ENCODE measurements around the gene LRRC9.

The LRRC9 gene

DNA sequence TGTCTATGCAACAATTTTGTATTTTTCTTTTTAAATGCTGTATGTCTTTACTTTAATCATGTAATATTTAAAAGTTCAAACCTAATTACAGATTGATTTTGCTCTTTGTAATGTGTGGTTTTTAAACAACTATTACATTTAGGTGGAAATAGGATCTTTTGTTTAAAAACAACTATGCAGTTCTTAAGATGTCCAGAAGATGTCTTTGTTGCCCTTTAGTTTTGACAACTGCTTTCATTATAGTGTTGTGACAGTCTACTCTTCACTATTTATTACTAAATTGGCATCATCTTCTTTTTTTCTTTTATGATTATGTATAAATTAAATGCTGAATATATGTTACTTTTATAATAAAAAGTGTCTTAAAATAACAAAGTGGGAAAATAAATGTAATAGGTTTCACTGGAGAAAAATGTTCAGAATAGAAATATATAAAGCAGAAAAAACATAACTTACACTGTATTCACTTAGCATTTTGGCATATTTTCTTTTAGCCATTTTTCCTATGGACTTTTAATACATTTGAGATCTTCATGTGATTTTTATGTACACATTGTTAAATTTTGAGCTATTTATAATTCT is 144.6 kb downstream of the LRRC9 start:
- no peak overlapping the region for H3K4me2 ChIP-seq (ENCODE audit: low read length)
- no peaks in the 10 kb centered on the region for H3K27me3 ChIP-seq (ENCODE audit: control insufficient read depth, insufficient read depth, low read length)
- H3K36me3 ChIP-seq (ENCODE audit: control insufficient read depth, insufficient read depth, low read length) = no peaks in the 10 kb centered on the region
- no peaks in the 10 kb centered on the region for H3K9me3 ChIP-seq (ENCODE audit: control insufficient read depth, low read length)
- H3K27ac ChIP-seq = no peak overlapping the region
- no peak overlapping the region for H3K9ac ChIP-seq
- H3K79me2 ChIP-seq = no peaks in the 10 kb centered on the region
- no peak overlapping the region for H2AFZ ChIP-seq
- TF ChIP-seq, protein P1, sequence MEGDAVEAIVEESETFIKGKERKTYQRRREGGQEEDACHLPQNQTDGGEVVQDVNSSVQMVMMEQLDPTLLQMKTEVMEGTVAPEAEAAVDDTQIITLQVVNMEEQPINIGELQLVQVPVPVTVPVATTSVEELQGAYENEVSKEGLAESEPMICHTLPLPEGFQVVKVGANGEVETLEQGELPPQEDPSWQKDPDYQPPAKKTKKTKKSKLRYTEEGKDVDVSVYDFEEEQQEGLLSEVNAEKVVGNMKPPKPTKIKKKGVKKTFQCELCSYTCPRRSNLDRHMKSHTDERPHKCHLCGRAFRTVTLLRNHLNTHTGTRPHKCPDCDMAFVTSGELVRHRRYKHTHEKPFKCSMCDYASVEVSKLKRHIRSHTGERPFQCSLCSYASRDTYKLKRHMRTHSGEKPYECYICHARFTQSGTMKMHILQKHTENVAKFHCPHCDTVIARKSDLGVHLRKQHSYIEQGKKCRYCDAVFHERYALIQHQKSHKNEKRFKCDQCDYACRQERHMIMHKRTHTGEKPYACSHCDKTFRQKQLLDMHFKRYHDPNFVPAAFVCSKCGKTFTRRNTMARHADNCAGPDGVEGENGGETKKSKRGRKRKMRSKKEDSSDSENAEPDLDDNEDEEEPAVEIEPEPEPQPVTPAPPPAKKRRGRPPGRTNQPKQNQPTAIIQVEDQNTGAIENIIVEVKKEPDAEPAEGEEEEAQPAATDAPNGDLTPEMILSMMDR (IDR thresholded peaks at IDR 0.05) = peak; percentile 76
- no peaks in the 10 kb centered on the region for H3K4me1 ChIP-seq
- H3K4me3 ChIP-seq (ENCODE audit: low read depth, low read length) = no peak overlapping the region

DNA sequence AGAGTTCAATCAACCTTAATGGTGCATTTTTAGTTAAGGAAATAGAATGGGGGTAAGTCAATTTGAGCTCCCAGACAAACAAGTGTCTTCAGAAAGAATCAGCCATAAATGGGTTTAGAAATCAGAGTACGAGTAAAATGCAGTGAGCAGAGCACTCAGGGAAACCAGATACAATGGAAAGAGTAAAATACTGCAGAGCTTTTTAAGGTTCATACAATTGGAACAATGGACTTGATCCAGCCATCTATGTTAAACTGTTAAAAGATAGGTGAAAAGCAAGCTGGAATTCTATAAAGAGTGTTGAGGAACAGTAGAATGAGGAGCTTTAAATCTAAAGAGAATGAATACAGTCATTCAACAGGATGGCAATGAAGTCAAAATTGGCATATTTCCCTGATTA is 147.9 kb downstream of the LRRC9 start:
- TF ChIP-seq, protein P1 (IDR thresholded peaks at IDR 0.05) = no peak
- H3K36me3 ChIP-seq (ENCODE audit: control insufficient read depth, insufficient read depth, low read length) = no peaks in the 10 kb centered on the region
- H3K9me3 ChIP-seq (ENCODE audit: control insufficient read depth, low read length) = no peaks in the 10 kb centered on the region
- H3K4me2 ChIP-seq (ENCODE audit: low read length) = no peak overlapping the region
- no peak overlapping the region for H3K4me3 ChIP-seq (ENCODE audit: low read depth, low read length)
- H3K79me2 ChIP-seq = no peaks in the 10 kb centered on the region
- no peak overlapping the region for H3K9ac ChIP-seq
- no peak overlapping the region for H2AFZ ChIP-seq
- no peak overlapping the region for H3K27ac ChIP-seq
- H3K4me1 ChIP-seq = no peaks in the 10 kb centered on the region
- H3K27me3 ChIP-seq (ENCODE audit: control insufficient read depth, insufficient read depth, low read length) = no peaks in the 10 kb centered on the region

GRCh38 chr14:60079723-60080122 is 159.8 kb downstream of the LRRC9 start:
- no peaks in the 10 kb centered on the region for H3K36me3 ChIP-seq (ENCODE audit: control insufficient read depth, insufficient read depth, low read length)
- no peaks in the 10 kb centered on the region for H3K27me3 ChIP-seq (ENCODE audit: control insufficient read depth, insufficient read depth, low read length)
- no peak overlapping the region for H3K27ac ChIP-seq
- H3K79me2 ChIP-seq = no peaks in the 10 kb centered on the region
- no peak overlapping the region for H2AFZ ChIP-seq
- no peak overlapping the region for H3K9ac ChIP-seq
- no peaks in the 10 kb centered on the region for H3K4me1 ChIP-seq
- no peak overlapping the region for H3K4me3 ChIP-seq (ENCODE audit: low read depth, low read length)
- no peak overlapping the region for H3K4me2 ChIP-seq (ENCODE audit: low read length)
- no peaks in the 10 kb centered on the region for H3K9me3 ChIP-seq (ENCODE audit: control insufficient read depth, low read length)
- TF ChIP-seq, protein P1 (IDR thresholded peaks at IDR 0.05) = no peak

- Histone ChIP-seq H3K4me3 (ENCODE audit: low read depth, low read length) (no peak overlapping the region), H3K4me2 (ENCODE audit: low read length) (no peak overlapping the region), H3K9ac (no peak overlapping the region), H2AFZ (no peak overlapping the region), H3K9me3 (ENCODE audit: control insufficient read depth, low read length) (no peaks in the 10 kb centered on the region), H3K79me2 (no peaks in the 10 kb centered on the region), H3K36me3 (ENCODE audit: control insufficient read depth, insufficient read depth, low read length) (no peaks in the 10 kb centered on the region), H3K27me3 (ENCODE audit: control insufficient read depth, insufficient read depth, low read length) (no peaks in the 10 kb centered on the region), H3K4me1 (peaks cover 4% of the 10 kb centered on the region), H3K27ac (no peak overlapping the region)
- TF ChIP-seq, protein P1 (IDR thresholded peaks at IDR 0.05) = no peak
Measured at GRCh38 chr14:60085085-60085484, 165.1 kb downstream of the LRRC9 start.

- TF ChIP-seq, protein P1 (IDR thresholded peaks at IDR 0.05) = no peak
- H3K4me2 ChIP-seq (ENCODE audit: low read length) = no peak overlapping the region
- H2AFZ ChIP-seq = no peak overlapping the region
- H3K4me1 ChIP-seq = peaks cover 4% of the 10 kb centered on the region
- H3K9ac ChIP-seq = no peak overlapping the region
- H3K36me3 ChIP-seq (ENCODE audit: control insufficient read depth, insufficient read depth, low read length) = no peaks in the 10 kb centered on the region
- no peaks in the 10 kb centered on the region for H3K9me3 ChIP-seq (ENCODE audit: control insufficient read depth, low read length)
- no peaks in the 10 kb centered on the region for H3K27me3 ChIP-seq (ENCODE audit: control insufficient read depth, insufficient read depth, low read length)
- H3K79me2 ChIP-seq = no peaks in the 10 kb centered on the region
- no peak overlapping the region for H3K27ac ChIP-seq
- H3K4me3 ChIP-seq (ENCODE audit: low read depth, low read length) = no peak overlapping the region
Measured at GRCh38 chr14:60085693-60086092, 165.7 kb downstream of the LRRC9 start.
